ENCODE results near the gene SPACDR.
"Not testable (repeated sequence)": the region's sequence is repeated elsewhere in the genome, so short reads cannot be mapped to it uniquely, and the experiment has no call there.

The SPACDR gene

DNA sequence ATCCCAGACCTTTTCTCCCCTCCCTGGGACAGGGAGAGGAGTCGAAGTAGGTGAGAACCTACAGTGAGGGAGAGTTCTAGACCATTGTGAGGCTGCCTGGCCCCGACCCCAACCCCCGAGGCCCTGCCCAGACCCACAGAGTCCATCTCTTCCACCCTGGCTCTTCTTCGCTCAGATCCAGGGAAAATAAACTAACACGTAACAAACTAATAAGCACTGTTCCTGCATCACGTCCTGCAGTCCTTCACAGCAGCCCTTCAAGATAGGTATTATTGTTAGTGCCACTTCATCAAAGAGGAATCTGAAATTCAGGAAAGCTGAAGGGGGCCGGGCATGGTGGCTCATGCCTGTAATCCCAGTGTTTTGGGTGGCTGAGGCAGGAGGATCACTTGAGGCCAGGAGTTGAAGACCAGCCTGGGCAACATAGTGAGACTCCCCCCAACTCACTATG lies at the start of gene SPACDR:
TSS of gene SPACDR (minus strand) at position 51 of the 451 bp plus-strand sequence. CDS start 235 bp downstream, outside the sequence.
- DNase-seq (ENCODE audit: low read depth): no peak

- DNase-seq (ENCODE audit: low read depth): no peak
Observed at GRCh38 chr7:100513212-100513810, 49.3 kb upstream of the SPACDR start.

GRCh38 chr7:100510437-100511239 lies 46.6 kb upstream of the SPACDR start:
- DNase-seq (ENCODE audit: low read depth): no peak

- DNase-seq (ENCODE audit: low read depth): no peak
Observed at GRCh38 chr7:100509231-100509630, 45.2 kb upstream of the SPACDR start.

- DNase-seq (ENCODE audit: low read depth): no peak
Observed at GRCh38 chr7:100506356-100506923, 42.4 kb upstream of the SPACDR start.

GRCh38 chr7:100504887-100505611 lies 41.0 kb upstream of the SPACDR start:
- DNase-seq (ENCODE audit: low read depth): no peak

DNA sequence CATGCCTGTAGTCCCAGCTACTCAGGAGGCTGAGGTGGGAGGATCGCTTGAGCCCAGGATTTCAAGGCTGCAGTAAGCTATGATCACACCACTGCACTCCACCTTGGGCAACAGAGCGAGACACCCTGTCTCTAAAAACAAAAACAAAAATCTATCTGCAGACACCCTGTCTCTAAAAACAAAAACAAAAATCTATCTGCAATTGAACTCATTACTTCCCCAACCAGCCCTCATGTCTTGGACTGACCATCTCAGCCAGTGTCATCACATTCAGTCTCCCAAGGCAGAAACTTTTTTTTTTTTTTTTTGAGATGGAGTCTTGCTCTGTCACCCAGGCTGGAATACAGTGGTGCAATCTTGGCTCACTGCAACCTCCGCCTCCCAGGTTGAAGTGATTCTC lies 40.0 kb upstream of the SPACDR start:
- not testable (repeated sequence) for DNase-seq (ENCODE audit: low read depth)

GRCh38 chr7:100500743-100501142 lies 36.7 kb upstream of the SPACDR start:
- not testable (repeated sequence) for DNase-seq (ENCODE audit: low read depth)

DNA sequence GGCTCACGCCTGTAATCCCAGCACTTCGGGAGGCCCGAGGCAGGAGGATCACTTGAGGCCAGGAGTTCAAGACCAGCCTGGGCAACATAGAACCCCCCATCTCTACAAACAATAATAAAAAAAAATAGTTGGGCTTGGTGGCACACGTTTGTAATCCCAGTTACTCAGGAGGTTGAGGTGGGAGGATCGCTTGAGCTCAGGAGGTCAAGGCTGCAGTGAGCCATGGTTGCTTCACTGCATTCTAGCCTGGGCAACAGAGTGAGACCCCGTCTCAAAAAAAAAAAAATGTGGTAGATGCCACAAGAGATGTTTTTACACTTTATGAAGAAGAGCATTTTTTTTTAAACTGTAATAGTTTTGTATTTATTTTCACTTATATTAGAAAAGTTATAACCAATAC lies 32.4 kb upstream of the SPACDR start:
- DNase-seq (ENCODE audit: low read depth): no peak

- no peak for DNase-seq (ENCODE audit: low read depth)
Observed at GRCh38 chr7:100493476-100494264, 29.6 kb upstream of the SPACDR start.

- DNase-seq (ENCODE audit: low read depth): no peak
Observed at GRCh38 chr7:100492738-100493475, 28.8 kb upstream of the SPACDR start.

DNA sequence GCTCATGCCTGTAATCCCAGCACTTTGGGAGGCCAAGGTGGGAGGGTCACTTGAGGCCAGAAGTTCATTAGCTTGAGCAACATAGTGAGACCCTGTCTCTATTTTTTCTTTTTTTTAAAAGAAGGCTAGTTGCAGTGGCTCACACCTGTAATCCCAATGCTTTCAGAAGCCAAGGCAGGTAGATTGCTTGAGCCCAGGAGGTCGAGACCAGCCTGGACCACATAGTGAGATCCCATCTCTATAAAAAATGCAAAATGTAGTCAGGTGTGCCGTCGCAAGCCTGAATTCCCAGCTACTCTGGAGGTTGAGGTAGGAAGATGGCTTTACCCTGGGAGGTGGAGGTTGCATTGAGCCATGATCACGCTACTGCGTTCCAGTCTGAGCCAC lies 27.1 kb upstream of the SPACDR start:
- no peak for DNase-seq (ENCODE audit: low read depth)

GRCh38 chr7:100490483-100491191 lies 26.6 kb upstream of the SPACDR start:
- DNase-seq (ENCODE audit: low read depth): no peak

DNA sequence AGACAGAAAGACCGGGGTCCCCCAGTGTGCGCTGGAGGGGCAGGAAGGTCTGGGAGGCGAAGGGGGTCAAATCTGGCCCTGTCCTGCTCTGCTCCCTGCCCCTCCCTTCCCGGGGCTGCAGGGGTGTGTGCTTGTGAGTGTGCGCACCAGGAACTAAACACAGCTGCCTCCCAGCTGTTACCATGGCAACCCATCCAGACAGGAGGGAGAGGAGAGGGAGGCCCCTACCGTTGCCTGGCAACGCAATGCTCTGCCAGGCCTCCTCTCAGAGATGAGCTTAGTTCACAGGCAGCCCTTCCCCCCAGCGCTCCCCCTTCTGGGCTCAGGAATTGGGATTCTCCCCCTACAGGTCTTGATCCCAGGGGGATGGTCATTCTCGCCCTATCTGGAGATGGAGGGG lies 25.8 kb upstream of the SPACDR start:
- DNase-seq (ENCODE audit: low read depth): no peak

GRCh38 chr7:100489121-100489520 lies 25.1 kb upstream of the SPACDR start:
- DNase-seq (ENCODE audit: low read depth): no peak

- DNase-seq (ENCODE audit: low read depth): no peak
Observed at GRCh38 chr7:100488333-100489095, 24.5 kb upstream of the SPACDR start.

- no peak for DNase-seq (ENCODE audit: low read depth)
Observed at GRCh38 chr7:100486753-100487446, 22.8 kb upstream of the SPACDR start.

- DNase-seq (ENCODE audit: low read depth): no peak
Observed at GRCh38 chr7:100486111-100486636, 22.1 kb upstream of the SPACDR start.

DNA sequence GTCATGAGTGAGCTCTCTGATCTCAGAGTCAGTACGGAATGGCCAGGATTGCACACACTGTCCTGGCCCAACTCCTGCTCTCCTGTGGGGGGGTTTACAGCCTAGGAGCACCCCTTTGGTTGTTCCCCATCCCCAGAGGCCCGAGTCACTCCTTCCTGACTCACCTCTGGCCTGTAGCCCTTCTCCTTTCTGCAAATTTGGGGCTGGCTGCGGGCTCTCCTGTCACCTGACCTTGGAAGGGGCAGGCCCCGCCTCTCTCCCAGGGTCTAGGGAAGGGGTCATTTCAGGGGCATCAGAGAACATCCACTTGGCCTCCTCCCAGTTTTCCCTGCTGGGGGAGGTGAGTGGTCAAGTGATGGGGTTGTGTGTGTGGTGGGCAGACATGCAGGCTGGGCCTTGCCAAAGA lies 21.4 kb upstream of the SPACDR start:
- DNase-seq (ENCODE audit: low read depth): no peak

All from stimulated activated CD8-positive, alpha-beta memory T cell treated with anti-CD3 and anti-CD28 coated beads, Interleukin-15, amount 100 ng/mL, for 24 hours (primary cell).